CD4-positive, alpha-beta T cell treated with Interleukin-10 for 1 hour (primary cell): ENCODE results near the gene SNTG2.

Experiments
- DNase-seq: peaks from one replicate; pipeline ENCODE4 v3.0.0-alpha.2; 2020

Gene SNTG2

GRCh38 chr2:1249897-1250687 lies 299.4 kb downstream of the SNTG2 start:
- no peak for DNase-seq

DNA sequence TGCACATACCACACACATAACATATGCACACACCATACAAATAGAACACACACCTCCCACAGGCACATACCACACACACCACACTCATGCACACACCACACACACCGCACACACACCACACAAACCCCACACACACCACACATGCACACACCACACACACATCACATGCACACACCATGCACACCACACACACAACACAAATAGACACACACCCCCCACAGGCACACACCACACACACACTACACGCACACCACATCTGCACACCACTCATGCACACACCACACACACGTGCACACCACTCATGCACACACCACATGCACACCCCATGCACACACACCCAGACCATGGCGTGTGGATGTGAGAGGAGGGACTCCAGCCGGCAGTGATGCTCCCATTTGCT lies 300.9 kb downstream of the SNTG2 start:
- no peak for DNase-seq

DNA sequence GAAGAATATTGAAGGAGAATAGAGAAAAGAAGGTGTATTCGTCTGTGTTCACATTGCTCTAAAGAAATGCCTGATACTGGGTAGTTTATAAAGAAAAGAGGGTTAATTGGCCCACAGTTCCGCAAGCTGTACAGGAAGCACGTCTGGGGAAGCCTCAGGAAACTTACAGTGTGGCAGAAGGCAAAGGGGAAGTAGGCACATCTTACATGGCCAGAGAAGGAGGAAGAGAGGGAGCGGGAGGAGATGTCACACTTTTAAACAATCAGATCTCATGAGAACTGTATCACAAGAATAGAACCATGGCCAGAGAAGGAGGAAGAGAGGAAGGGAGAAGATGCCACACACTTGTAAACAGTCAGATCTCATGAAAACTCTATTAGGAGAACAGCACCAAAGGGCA lies 303.0 kb downstream of the SNTG2 start:
- DNase-seq: no peak

- DNase-seq: no peak
Observed at GRCh38 chr2:1254662-1255343, 304.2 kb downstream of the SNTG2 start.

- DNase-seq: no peak
Observed at GRCh38 chr2:1256632-1257324, 306.1 kb downstream of the SNTG2 start.

DNA sequence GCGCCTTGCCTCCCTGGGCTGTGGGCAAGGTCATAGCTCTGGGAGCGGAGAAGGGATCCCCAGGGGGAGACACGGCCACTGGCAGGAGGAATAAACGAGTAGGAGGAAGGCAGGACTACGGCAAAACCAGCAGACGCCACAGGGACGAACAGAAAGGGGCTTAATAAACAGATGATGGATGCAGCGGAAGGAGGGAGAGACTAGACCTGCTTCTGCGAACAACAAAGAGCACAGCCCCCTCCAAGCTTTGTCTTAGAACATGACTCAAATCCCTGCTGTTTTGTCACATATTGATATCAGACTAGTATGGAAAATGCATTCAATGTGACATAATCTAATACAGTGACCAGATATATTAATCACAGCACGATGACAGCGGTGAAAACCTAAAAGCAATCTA lies 306.7 kb downstream of the SNTG2 start:
- DNase-seq: no peak

DNA sequence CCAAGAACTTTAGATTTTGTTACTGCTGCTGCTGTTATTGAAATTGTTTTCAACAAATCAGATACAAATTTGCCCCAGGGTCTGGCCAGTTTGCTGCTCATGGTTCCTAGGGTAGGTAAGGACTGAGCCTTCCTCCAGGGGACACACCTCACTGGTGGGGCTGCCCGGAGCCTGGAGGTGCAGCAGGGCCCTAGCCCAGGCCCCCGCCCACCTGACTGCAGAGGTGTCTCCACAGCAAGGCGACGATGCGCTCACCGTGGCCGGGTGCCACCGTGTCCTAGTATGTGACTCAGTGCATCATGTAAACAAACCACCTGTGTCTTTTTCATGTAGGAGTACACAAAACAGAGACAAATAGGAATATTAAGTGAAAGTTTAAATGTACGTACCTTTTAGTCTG lies 309.1 kb downstream of the SNTG2 start:
- DNase-seq: no peak

DNA sequence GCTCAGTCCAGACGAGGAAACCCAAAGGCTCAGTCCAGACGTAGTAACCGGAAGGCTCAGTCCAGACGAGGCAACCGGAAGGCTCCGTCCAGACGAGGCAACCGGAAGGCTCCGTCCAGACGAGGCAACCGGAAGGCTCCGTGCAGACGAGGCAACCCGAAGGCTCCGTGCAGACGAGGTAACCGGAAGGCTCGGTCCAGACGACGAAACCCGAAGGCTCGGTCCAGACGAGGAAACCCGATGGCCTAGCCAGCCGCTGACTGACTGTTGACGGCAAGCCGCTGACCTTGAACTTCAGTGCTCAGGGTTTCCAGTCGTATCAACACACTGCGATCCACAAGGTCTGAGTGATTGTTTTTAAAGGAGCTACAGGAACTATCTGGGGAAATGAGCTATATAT lies 312.0 kb downstream of the SNTG2 start:
- DNase-seq: no peak

DNA sequence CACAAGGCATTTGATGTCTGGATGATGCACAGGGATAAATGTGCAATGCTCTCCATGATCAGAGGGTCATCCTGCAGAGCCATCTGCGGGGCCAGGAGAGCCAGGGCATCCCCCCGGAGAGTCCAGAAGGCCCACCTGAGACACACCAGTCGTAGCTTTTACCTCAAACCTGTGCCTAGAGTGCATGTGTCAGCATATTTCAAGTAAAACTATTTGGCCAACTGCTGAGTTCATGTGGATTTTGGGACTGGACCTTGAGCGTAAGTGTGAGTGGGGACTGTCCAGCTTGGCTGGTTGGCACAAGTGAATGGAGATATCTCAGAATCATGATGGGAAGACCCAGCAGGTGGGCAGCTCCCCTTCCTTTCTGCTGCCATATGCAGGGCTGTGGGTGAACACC lies 314.8 kb downstream of the SNTG2 start:
- no peak for DNase-seq

DNA sequence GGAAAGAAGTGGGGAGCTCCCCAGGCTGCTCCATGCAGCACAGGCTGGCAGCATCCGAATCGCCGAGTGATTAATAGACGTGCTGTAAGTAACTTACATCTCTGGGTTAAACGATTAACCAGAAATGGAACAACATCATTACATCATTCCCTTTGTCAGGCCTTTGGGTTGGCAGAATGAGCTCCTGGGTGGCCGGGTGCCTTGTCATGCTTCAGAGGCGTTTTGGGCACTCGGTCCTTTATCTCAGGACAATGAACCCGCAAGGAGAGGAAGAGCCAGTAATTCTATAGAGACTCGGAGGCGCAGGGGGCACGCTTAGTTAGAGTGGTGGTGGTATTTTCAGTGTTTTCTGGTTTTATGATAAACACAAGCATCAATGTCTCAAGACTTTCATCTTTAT lies 315.7 kb downstream of the SNTG2 start:
- DNase-seq: no peak

DNA sequence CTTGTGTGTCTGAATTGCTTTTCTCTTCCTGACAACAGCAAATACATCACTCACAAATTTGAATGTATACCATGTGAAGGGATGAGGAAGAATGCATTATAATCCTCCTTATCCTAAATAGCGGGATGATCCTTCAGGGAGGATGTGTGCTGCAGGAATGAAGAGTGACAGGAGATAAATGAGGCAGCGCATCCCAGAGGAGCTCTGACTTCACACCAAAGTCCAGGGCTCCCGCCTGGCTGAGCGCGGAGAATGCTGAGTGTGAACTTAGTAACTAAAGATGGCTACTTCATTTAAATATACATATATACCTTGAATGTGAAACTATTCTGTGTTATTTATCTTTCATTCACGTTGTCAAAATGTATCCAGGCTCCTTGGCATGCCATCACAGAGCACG lies 317.4 kb downstream of the SNTG2 start:
- no peak for DNase-seq

GRCh38 chr2:1269812-1270211 lies 319.2 kb downstream of the SNTG2 start:
- no peak for DNase-seq

GRCh38 chr2:1272835-1273234 lies 322.2 kb downstream of the SNTG2 start:
- DNase-seq: no peak

GRCh38 chr2:1277634-1278033 lies 327.0 kb downstream of the SNTG2 start:
- DNase-seq: no peak

DNA sequence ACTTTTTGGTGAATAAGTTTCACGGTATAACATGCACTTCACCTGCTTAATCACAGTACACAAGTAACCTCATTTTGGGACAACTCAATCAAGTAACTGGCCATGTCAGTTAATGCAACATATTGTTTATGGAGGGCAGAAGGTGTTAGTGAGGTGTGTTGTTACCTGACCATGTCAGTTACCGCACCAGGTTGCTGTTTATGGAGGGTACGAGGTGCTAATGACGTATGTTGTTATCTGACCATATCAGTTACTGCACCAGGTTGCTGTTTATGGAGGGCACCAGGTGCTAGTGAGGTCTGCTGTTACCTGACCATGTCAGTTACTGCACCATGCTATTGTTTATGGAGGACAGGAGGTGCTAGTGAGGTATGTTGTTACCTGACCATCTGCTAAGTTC lies 327.5 kb downstream of the SNTG2 start:
- DNase-seq: no peak

DNA sequence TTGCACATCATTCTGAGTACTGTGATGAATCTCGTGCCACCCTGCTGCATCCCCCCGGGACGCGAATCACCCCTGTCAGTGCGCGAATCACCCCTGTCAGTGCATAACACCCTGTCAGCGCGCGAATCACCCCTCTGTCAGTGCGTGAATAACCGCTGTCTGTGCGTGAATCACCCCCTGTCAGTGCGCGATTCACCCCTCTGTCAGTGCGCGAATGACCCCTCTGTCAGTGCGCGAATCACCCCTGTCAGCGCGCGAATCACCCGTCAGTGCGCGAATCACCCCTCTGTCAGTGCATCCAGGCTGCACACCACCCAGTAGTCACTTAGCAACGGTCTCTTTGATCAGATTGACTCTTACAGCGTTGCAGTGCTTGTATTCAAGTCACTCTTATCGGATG lies 328.2 kb downstream of the SNTG2 start:
- no peak for DNase-seq

DNA sequence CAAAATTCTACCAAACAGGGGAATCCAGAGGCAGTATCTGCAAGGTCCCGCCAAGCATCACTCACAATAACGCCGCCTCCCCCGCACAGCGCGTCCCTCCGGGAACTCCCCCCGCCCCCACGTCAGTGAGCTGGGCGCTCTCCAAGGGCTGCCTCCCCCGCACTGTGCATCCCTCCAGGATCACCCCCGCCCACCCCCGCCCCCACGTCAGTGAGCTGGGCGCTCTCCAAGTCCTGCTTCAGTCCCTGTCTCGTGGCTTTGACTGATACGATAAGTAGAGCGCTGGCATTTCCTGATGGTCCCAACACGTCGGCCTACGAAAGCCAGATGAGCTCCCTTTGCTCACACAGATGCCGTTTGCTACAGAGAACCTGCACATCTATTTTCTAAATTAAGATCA lies 331.9 kb downstream of the SNTG2 start:
- no peak for DNase-seq

DNA sequence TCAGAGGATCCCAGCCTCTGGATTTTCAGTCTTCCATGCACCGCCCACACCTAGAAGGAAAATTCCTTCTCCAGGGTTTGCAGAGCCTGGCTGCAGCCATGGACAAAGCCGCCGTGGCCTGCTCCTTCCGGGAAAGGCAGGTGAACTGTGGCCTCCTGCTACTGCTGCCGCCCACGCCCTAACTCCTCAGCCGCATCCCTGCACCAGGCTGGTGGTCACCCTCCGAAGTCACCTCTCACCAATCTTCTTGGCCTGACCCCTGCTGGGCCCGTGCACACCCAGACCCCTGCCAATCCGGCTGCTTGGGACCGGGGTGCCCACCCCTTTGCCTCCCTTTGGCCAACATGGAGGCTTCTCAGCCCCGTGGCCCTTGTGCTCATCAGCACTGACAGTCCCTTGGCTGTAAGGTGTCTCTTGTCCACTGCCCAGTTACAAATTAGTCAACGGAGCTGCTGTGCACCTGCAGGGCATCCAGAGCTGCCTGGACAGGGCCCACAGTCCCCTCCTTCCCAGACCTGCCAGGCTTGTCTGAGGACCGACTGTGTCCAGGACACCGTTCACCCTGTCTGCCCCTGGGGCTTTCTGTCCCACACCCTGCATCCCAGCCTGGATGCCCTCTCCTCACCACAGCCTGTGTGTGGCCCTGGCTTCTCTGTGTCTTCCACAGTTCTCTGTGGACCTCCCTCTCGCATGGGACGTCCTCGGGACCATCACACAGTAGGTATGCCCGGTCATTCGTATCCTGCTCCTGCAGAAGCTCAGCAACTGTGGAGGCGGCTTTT lies 332.6 kb downstream of the SNTG2 start:
- no peak for DNase-seq

DNA sequence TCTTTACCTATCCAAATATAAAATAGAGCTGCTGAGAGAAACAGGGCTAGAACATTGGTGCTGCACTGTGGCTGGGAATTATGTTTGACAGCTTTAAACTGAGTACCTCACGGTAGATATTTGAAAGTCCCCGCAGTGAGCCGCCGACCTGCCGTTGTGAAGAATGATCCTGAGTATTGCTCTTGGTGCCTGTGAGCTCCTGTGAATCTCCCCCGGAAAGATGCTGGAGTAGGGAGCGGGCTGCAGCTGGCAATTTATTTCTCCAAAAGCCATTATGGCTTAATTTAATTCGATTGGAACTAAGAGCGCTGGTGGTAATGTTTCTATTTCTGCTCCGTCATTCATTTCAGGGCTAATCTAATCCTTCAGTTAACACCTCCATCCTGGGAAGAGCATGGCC lies 333.2 kb downstream of the SNTG2 start:
- no peak for DNase-seq

DNA sequence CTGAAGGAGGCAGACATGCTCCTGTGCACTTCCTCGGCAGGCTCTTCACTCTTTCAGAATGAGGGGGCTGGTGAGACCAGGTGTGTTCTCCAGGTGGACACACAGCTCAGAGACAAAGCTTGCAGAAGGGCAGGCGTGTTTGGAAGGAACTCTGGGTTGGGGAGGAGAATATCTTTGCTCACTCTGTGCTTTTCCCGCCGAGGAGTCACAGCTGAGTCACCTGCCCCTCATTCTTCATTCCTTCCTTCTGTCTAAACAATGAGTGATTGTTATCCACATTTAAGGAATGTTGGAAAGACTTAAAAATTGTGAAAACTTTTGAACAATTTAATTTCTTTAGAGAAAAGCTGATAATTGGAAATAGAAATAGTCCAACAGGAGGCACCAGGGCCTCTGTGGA lies 336.3 kb downstream of the SNTG2 start:
- DNase-seq: no peak

- DNase-seq: no peak
Observed at GRCh38 chr2:1287427-1287826, 336.8 kb downstream of the SNTG2 start.

- DNase-seq: no peak
Observed at GRCh38 chr2:1294900-1295299, 344.3 kb downstream of the SNTG2 start.

- DNase-seq: no peak
Observed at GRCh38 chr2:1295740-1296139, 345.1 kb downstream of the SNTG2 start.
